Hematopoietic multipotent progenitor cell treated with erythropoietin and hydrocortisone succinate and interleukin-3 and kit ligand, for 8 days (in vitro differentiated cells): ENCODE results near the gene PRRT4.

Experiments used
- DNase-seq: peaks from one replicate; pipeline ENCODE4 v3.0.0-alpha.2; 2015

The PRRT4 gene

DNA sequence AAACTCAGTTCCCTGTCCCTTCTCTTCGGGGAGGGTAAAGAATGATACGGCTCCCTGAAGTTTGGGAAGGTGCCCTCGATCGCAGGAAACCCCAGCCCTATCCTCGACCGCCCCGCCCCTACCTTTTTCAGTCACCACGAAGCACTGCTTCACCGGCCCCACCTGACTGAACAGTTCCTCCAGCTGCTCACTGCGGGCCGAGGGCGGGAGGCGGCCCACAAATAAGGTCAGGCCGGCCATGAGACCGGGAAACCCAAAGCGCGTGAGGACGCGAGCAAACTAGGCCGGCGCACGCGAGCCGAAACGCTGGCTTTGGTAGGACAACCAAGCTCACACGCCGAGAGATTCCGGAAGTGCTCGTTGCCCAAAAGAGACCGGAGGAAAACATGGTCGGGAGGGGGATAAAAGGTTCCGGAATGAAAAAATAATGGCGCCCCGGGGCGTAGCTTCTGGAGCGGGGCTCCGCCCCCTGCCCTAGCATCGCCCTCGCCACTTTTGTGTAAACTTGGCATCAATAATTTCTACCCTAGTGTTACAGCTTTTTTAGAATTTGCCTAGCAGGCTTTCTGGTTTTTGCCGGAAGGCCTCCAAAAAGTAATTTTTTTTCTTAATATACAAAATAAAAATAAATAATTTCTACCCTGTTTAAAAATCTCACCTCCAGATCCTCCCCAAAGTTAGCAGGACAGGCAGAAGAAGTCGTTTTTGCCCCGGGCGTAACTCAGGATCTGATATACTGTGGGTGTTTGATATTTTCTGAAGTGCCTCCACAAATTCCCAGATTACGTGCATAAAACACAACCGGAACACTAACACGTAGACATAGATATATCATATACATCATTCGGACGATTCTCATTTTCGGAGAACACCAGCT, 17.7 kb downstream of the PRRT4 start, which contains the start of gene RBM28:
RBM28 (minus strand) TSS at position 355 of the 877 bp plus-strand sequence; CDS start at position 240, 115 bp downstream.
- peak; percentile 94 for DNase-seq

DNA sequence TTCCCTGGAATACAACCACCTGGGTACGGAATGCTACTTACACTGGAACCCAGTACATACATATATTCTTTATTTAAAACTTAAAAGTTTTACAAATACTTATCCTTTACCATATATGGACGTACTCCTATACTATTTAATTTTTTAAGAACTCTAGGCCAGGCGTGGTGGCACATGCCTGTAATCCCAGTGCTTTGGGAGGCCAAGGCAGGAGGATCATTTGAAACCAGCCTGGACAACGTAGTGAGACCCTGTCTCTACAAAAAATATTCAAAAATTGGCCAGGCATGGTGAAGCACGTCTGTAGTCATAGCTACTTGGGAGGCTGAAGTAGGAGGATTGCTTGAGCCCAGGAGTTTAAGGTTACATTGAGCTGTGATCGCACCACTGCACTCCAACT, 19.8 kb downstream of the PRRT4 start:
- no peak for DNase-seq

DNA sequence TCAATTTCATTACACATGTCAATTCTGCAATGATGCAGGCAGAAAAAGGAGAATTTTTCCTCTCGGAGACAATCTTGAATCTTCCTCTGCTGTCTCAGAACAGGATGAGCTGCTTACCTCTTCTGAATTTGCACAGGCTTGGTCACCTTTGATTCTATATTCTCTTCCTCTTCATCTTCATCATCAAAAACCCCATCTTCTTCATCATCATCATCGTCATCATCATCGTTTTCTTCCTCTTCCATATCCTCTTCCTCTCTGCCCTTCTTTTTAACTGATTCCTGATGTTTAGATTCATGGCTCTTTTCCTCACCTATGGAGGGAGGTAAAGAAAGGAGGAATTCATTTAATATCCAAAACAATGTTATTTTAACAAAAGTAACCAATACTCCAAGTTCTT, 25.8 kb downstream of the PRRT4 start:
- no peak for DNase-seq

DNA sequence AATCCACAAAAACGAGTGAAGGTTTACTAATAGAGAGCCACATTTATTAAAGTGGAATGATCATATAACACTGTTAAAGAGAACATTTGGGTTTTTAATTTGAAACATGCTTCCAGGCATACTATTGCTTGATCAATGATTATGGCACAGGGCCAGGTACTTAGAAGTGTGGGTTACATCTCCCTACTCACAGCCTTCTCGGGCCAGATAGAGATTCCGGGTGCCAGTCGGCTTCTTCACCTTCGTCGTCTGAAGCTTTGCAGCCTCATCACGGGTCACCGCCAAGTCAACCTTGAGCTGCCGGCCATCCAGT, 37.2 kb downstream of the PRRT4 start:
- DNase-seq: no peak

DNA sequence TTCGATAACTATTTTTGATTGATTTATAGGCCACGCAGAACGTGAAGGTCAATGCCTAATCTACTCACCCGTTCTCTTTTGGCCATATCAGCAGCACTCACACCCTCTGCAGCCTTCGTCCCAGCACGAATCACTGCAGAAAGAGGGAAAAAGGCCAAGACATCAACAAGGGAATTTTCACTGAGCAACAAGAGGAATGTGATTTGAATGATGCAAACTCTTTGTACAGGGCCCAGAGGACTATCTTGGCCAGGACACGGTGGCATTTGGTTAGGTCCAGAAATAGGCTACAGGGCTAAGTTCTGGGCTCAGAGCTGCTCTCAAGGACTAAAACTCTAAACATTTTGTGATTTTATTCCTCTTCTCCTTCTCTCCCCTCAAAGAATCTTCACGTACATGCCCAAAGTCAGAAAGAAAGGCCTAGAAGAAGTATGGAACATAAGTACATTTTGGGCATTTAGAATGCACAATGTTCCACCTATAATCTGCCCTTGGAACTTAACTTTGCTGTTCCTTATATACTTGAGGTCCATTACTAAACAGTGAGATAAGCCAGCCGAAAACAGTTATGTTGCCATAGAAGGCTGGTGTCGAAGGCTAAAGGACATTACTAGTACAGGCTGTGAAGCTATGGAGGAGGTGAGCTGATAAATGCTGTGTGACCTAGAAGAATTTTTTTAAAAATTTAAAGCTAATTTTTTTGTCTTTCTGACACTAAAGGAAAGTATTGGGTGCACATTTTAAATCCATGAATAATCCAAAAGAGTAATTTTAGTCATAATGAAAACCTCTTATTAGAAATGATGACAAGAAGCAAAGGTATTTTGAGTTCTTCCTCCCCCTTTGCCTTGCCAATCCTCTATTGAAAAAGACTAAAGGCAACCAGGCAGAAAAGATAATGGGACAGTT, 37.8 kb downstream of the PRRT4 start:
- DNase-seq: no peak

DNA sequence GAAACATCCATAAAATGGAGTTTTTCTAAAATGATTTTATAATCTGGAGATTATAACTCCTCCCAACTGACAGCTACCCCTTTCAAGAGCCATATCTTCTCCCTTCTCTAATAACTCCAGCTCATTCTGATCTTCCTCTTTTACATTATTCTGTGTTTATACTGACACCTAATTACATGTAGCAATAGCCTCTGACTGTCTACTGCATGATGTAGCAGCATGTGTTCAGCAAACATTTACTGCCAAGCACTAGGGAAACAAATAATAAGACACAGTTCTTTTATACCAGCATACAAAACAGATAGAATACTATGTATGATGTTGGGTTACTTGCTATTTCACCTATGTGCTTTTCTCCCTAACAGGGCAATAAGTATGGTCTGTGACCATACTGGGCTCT, 38.5 kb downstream of the PRRT4 start:
- DNase-seq: no peak

DNA sequence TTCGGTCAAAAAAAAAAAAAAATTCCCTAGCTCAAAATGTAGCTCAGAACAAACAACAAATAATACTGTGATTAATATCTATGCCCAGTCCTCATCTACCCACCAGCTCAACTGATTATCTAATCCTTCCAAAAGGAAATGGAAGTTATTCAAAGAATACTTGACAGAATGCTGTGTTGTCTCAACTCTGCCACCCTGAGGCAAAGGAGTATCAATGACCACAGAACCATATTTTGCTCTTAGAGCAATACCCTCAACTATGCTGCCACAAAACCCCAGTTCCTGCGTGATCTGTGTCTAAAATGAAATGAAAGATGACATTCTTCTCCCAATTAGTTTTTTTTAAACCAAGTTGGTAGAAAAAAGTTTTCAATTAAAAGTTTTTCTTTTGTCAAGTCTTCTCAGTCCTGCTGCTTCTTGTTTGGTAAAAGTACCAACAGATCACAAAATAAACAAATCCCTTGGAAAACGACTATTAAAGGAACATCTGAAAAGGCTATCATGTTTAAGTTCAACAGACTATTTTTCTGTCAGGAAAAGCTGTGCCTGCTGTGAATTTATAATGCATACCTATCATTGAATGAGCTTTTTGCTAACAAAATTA, 39.3 kb downstream of the PRRT4 start:
- DNase-seq: peak; percentile 69

DNA sequence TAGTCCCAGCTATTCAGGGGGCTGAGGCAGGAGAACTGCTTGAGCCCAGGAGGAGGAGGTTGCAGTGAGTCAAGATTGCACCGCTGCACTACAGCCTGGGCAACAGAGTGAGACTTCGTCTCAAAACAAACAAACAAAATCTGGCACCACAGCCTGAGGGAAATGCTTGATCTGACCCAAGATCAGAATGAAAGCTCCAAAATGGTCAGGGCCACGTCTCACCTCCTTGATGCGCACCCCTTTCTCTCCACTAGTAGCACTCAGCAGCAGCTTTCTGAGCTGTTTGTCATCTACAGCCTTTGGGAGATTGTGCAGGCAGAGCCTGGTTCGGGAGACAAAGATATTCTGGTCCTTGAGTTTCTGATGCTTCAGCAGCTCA, 40.5 kb downstream of the PRRT4 start:
- no peak for DNase-seq

DNA sequence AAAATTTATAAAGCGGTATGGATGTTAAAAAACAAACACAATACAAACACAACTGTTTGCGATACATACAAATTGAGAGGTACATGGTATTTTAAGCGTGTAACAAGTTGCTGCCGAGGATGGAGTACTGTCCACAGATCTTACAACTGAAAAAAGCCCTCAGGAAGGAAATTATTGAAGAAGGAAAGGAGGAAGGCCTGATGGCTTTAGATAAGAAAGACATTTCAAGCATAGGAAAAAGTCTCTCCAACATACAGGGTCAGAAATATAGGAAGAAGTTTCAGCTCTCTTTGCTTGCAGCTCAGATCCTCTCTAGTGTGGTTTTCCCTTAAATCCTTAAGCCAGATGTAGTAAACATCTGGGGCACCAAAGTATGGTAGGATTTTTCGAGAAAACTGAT, 42.8 kb downstream of the PRRT4 start:
- no peak for DNase-seq

DNA sequence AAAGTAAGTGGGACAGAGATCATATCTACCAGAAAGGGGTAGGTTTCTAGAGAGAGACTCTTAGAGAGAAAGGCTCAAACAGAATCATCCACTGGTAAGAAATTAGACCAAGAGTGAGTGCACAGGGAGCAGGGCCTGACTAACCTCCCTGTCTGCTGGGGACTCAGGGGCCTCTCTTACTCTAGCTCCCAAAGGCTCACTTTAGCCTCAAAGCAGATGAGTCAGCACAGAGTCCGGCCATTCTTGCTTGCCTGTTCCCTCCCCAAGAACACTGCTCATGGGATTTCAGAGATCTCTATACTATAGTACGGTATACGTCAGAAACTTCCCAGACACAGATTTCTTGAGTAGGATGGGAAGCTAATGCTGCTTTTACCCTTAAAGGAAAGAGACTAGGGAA, 50.5 kb downstream of the PRRT4 start:
- DNase-seq: no peak

DNA sequence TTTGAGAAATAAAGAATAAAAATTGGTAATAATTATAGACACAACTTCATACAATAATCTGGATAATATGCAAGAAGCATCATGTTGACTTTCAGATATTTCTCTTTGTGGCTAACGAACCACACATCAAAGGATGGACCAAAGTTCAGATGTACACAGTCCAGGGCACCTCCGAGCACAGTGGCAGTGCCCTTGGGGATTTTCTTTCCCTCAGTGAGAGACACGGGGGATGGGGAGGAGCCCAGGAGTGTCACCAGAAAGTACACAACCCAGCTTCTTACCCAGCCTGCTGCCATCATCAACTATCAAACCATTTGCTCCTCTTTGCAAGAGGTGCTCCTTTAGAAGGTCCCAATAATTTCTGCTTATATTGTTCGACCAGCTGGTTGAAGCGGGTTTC, 51.0 kb downstream of the PRRT4 start:
- no peak for DNase-seq

DNA sequence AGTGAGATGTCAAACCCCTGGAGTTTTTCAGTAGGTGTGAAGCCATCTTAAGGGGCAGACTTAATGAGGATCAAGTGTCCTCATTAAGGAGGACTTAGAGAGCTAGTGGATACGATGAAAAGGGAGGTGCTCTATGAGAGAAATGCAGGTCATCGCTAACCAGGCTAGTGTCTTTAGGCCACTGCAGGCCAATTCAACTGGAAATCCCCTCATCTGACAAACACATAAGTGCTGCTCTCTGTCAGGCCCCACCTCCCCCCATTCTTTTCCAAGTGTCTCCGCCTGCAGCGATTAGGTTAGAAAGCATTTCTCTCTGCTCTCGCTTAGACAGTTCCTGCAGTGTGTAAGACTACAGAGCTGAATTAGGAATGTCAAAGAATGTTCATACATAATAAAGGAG, 51.5 kb downstream of the PRRT4 start:
- DNase-seq: no peak

DNA sequence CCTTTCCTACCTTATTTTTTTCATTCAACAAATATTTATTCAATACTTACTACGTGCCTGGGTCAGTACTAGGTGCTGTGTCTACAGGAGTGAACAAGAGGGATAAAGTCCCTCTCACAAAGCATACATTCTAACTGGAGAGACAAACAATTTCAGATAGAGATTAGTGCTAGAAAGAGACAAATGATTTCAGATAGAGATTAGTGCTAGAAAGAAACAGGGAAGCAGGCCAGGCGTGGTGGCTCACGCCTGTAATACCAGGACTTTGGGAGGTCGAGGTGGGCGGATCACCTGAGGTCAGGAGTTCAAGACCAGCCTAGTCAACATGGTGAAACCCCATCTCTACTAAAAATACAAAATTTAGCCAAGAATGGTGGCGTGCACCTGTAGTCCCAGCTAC, 52.4 kb downstream of the PRRT4 start:
- no peak for DNase-seq

DNA sequence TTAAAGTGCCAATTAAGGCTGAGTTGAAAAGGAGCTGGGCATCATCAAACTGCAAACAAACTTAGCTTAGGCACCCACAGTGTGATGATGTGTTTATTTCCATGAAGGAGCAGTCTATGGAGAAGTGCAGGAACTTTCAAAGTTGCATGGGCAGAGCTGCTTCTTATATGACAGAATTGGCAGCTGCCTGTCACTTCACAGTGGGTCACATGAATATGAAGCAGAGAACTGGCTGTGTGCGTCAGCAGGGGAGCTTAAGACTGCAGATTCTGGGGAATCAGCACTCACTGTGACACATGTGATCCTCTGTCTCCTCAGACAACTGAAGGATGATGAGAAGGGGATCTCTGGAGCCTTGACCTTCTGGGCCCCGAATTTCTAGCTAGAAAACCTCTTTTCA, 54.4 kb downstream of the PRRT4 start:
- no peak for DNase-seq

DNA sequence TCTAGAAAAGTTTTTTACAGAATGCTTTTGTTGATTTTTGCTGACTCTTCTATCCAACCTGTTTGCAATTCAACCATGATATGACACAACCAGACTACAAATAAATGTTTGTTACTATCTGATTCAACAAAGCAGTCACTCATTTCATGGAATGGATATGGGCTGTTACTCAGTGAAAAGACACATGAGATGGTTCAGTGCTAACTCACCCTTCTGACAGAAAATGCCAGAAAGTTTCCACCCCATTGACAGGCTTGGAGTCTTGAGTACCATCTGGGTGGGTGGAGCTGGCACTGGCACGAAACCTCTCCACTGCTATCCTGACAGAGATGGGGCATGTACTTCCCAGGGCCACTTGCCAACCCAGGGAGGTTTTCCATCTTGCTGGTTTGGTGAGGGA, 57.3 kb downstream of the PRRT4 start:
- no peak for DNase-seq

DNA sequence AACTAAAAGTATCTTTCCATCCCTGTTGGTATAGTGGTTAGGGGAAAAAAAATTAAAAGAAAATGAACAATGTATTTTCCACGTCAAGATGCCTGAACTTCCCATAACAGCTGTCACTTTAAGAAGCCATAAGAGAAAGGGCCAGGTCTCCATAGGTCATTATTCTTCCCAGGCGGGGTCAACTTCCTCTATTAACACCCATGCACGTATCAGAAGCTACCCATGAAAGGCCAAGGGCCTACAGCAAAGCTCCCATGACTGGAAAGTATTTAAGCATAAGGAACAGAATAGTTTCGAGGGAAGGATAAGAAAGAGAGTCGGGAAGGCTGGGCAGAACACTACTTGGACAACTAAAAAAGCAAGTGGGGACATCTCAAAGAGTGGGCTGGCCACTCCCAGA, 57.8 kb downstream of the PRRT4 start:
- no peak for DNase-seq

DNA sequence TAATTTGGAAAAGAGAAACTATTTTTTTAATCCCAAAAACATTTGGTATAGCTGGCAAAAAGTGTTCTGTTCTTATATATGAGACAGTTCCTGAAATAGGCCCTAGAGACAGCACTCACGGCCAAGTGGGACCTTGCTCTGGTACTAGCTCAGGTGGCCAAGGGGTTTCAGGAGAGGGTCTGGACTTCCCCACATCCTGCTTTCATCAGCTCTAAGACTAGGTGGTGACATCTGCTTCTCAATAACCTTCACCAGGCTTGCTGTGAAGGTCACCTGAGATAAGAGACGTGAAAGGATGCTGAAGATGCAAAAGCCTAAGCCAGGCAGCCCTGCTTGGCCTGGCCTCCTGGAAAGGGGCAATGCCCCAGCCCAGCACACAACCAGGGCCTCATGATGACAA, 58.4 kb downstream of the PRRT4 start:
- no peak for DNase-seq

DNA sequence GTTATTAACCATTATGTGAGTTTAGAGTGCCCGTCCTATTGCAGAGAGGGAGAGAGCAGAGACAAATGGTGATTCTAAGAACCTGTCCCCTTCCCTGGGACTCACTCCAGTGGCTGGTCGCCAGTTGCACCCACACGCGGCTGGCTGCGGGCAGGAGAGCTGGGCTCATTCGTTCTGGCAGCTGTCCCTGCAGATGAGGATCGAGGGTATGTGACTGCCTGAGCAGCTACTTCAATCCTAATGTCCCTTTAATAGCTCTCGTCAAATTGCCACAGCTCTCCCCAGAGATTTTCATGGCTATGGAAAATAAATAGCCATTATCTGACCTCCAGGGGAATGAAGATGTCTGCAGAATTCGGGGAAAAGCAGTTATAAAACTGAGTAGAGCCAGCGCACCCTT, 59.4 kb downstream of the PRRT4 start:
- DNase-seq: no peak
